Measurements from ENCODE around the gene TP63. TPM values are rescaled to one million over a fixed set of nuclear protein-coding genes. Genes with fewer than 3 reads are reported as not detected.

The TP63 gene
- total RNA-seq, 1 experiment from 2014 or later = not detected

DNA sequence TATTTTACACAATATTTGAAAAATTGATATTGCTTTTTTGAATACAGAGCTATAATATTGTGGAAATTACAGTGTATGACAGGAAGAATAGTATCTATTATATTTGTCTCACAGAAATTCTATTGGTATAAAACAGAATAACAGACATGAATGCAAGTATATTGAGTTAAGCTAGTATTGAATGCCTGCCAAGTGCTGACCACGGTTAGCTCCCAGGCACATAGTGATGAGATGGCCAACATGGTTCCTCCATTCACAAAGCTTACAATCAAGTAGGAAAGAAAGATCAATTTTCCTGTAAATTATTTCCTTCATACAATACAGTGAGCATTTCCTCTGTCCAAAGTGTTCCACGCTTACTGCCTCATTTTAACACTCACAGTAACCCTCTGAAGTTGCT, 67.6 kb downstream of the TP63 start:
- no peak overlapping the region for H3K4ac ChIP-seq (ENCODE audit: low read depth, low read length)

More for the DNA sequence above, 67.6 kb downstream of the TP63 start:
- no peaks in the 10 kb centered on the region for H3K27me3 Mint-ChIP-seq (ENCODE audit: low read depth)
- no CpG with 5 or more reads among the region's 2 CpGs for WGBS (ENCODE audit: extremely low coverage, insufficient read length, low lambda C conversion rate)
- no peaks in the 10 kb centered on the region for H3K79me2 ChIP-seq (ENCODE audit: insufficient read depth, low read length)
- no peak overlapping the region for H4K8ac ChIP-seq (replicated peaks; ENCODE audit: insufficient read length, low read depth, low read length)
- no peaks in the 10 kb centered on the region for H3K9me3 ChIP-seq (ENCODE audit: control insufficient read depth, low read depth, low read length)
- no peaks in the 10 kb centered on the region for H3K79me1 ChIP-seq (ENCODE audit: insufficient read depth, low read depth, low read length, poor library complexity, severe bottlenecking)
- no peak overlapping the region for H2BK15ac ChIP-seq (ENCODE audit: low read depth, low read length)
- H3K4me2 ChIP-seq (ENCODE audit: insufficient read depth, insufficient read length, low read length) = no peak overlapping the region
- peaks cover 7 to 10% of the 10 kb centered on the region in 2 experiments for H3K4me1 Mint-ChIP-seq
- no peak overlapping the region for H3K23ac ChIP-seq (ENCODE audit: insufficient read length, low read depth, low read length)
- no peak overlapping the region for H2BK120ac ChIP-seq (ENCODE audit: low read depth, low read length, poor library complexity, severe bottlenecking)
- H3K18ac ChIP-seq (ENCODE audit: insufficient read length, low read depth, low read length) = no peak overlapping the region
- H3K23me2 ChIP-seq (ENCODE audit: insufficient read length, low read depth, low read length, poor library complexity, severe bottlenecking) = no peaks in the 10 kb centered on the region
- no peaks in the 10 kb centered on the region for H3K4me1 ChIP-seq (ENCODE audit: insufficient read depth, low read length)
- no peaks in the 10 kb centered on the region for H3K9me3 Mint-ChIP-seq
- no peaks in the 10 kb centered on the region for H3K27me3 ChIP-seq (ENCODE audit: insufficient read depth, low read length)
- no peak overlapping the region for H3K4me3 Mint-ChIP-seq
- no peak overlapping the region for H2BK20ac ChIP-seq (ENCODE audit: low read depth, low read length, poor library complexity, severe bottlenecking)
- no peaks in the 10 kb centered on the region for H3K36me3 Mint-ChIP-seq (ENCODE audit: insufficient read depth in 1 of 3, low read depth in 3 of 3)
- H4K91ac ChIP-seq (ENCODE audit: insufficient read length, low read depth, low read length) = no peak overlapping the region
- H2BK5ac ChIP-seq (ENCODE audit: insufficient read length, low read length) = no peak overlapping the region
- no peak overlapping the region for H4K5ac ChIP-seq (ENCODE audit: insufficient read length, low read depth, low read length)
- H2AK5ac ChIP-seq (ENCODE audit: insufficient read length, low read length) = no peak overlapping the region
- no peak overlapping the region for H3K27ac ChIP-seq (ENCODE audit: insufficient read length, low read depth, low read length)
- H3K9ac ChIP-seq (ENCODE audit: extremely low read depth, insufficient read length, low read length) = no peak overlapping the region
- no peak overlapping the region for H2BK12ac ChIP-seq (ENCODE audit: insufficient read length, low read depth, low read length)
- H3K56ac ChIP-seq (ENCODE audit: insufficient read length, low read depth, low read length) = no peak overlapping the region
- no peak for DNase-seq
- no peaks in the 10 kb centered on the region for H4K20me1 ChIP-seq (ENCODE audit: control insufficient read depth, insufficient read depth, insufficient read length)
- H3K14ac ChIP-seq (ENCODE audit: insufficient read depth, low read length) = no peak overlapping the region
- TF ChIP-seq, protein P1, sequence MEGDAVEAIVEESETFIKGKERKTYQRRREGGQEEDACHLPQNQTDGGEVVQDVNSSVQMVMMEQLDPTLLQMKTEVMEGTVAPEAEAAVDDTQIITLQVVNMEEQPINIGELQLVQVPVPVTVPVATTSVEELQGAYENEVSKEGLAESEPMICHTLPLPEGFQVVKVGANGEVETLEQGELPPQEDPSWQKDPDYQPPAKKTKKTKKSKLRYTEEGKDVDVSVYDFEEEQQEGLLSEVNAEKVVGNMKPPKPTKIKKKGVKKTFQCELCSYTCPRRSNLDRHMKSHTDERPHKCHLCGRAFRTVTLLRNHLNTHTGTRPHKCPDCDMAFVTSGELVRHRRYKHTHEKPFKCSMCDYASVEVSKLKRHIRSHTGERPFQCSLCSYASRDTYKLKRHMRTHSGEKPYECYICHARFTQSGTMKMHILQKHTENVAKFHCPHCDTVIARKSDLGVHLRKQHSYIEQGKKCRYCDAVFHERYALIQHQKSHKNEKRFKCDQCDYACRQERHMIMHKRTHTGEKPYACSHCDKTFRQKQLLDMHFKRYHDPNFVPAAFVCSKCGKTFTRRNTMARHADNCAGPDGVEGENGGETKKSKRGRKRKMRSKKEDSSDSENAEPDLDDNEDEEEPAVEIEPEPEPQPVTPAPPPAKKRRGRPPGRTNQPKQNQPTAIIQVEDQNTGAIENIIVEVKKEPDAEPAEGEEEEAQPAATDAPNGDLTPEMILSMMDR (conservative IDR thresholded peaks at IDR 0.05) = no peak
- no peak overlapping the region for H3T11ph ChIP-seq (ENCODE audit: low read length)
- no peak overlapping the region for H3K27ac Mint-ChIP-seq
- H2AFZ ChIP-seq (ENCODE audit: low read length) = no peak overlapping the region

All from H9 (cell line).